Endodermal cell (in vitro differentiated cells): ENCODE measurements around the gene AGO1. TPM values are rescaled to one million over a fixed set of nuclear protein-coding genes. Genes with fewer than 3 reads are reported as not detected.
"Not testable (repeated sequence)": the region's sequence is repeated elsewhere in the genome, so short reads cannot be mapped to it uniquely, and the experiment has no call there.

Experiments used
- DNase-seq: peaks from one replicate; pipeline ENCODE4 v3.0.0-alpha.2; 2017
- H3K27ac ChIP-seq: 2 replicates; pipeline ENCODE4 v1.5.1; 2013; ENCODE audit warnings: mild to moderate bottlenecking, low read depth, low read length, moderate library complexity
- H3K27me3 ChIP-seq: 2 replicates; pipeline ENCODE4 v1.6.1; 2013; ENCODE audit warnings: mild to moderate bottlenecking, low read length, moderate library complexity; ENCODE audit not compliant: insufficient read depth, control insufficient read depth, poor library complexity, severe bottlenecking
- H3K36me3 ChIP-seq: 2 replicates; pipeline ENCODE4 v1.7.0; 2013; ENCODE audit warnings: mild to moderate bottlenecking, low read length, moderate library complexity; ENCODE audit not compliant: control insufficient read depth, insufficient read depth
- H3K4me1 ChIP-seq: one replicate; pipeline ENCODE4 v1.7.0; 2013; ENCODE audit warnings: low read length; ENCODE audit not compliant: control insufficient read depth, insufficient read depth
- H3K4me3 ChIP-seq: 2 replicates; pipeline ENCODE4 v1.5.1; 2013; ENCODE audit warnings: mild to moderate bottlenecking, low read length, moderate library complexity
- H3K9ac ChIP-seq: 2 replicates; pipeline ENCODE4 v1.6.1; 2013; ENCODE audit warnings: mild to moderate bottlenecking, low read length, moderate library complexity; ENCODE audit not compliant: poor library complexity, severe bottlenecking; ENCODE audit errors: extremely low read depth
- H3K9me3 ChIP-seq: 2 replicates; pipeline ENCODE4 v1.6.1; 2013; ENCODE audit warnings: mild to moderate bottlenecking, low read length, moderate library complexity; ENCODE audit not compliant: control insufficient read depth
- H3K27ac Mint-ChIP-seq: 2 replicates; pipeline ENCODE4 v1.8.0; 2020; ENCODE audit warnings: mixed read lengths
- H3K27me3 Mint-ChIP-seq: 2 replicates; pipeline ENCODE4 v1.8.0; 2021; ENCODE audit warnings: mild to moderate bottlenecking, mixed read lengths; ENCODE audit not compliant: insufficient read depth
- H3K36me3 Mint-ChIP-seq: 2 replicates; pipeline ENCODE4 v1.8.0; 2020; ENCODE audit warnings: low read depth, mixed read lengths
- H3K4me1 Mint-ChIP-seq: 2 replicates; pipeline ENCODE4 v1.8.0; 2020; ENCODE audit warnings: mixed read lengths
- H3K4me3 Mint-ChIP-seq: 2 replicates; pipeline ENCODE4 v1.8.0; 2020; ENCODE audit warnings: mild to moderate bottlenecking, moderate library complexity, mixed read lengths
- H3K9me3 Mint-ChIP-seq: 2 replicates; pipeline ENCODE4 v1.8.0; 2020; ENCODE audit warnings: mild to moderate bottlenecking, mixed read lengths
- WGBS, 2 experiments: methylation state at CpG; one replicate each; pipeline versions ENCODE4 v1.1.5 to v1.1.7; 2013; ENCODE audit warnings: missing lambda C conversion rate in 2 of 2, mixed read lengths in 1 of 2; ENCODE audit not compliant: insufficient coverage in 1 of 2, insufficient read length in 1 of 2; 5-methylcytosine and 5-hydroxymethylcytosine counted together
- total RNA-seq, 2 donors: library from RNA; stranded (reverse); fragmentation: NEBNext Ultra II Directional in 1 of 2; extraction: Animal tissue kit (Norgen Biotek cat#: 25700) in 1 of 2; gene quantifications; 2 replicates in 1 of 2; 3 replicates in 1 of 2; pipeline ENCODE4 v1.2.1, GENCODE V29; 2021
- TF ChIP-seq, protein P1 (sequence below): fragments of 200-600 bp; sonication (generic); conservative IDR thresholded peaks from 2 replicates; pipeline ENCODE4 v1.5.0; 2021; ENCODE audit warnings: antibody characterized with exemption, mild to moderate bottlenecking

AGO1 gene
- total RNA-seq, 2 donors from 2014 or later, result 54.5 to 65.7 TPM

DNA sequence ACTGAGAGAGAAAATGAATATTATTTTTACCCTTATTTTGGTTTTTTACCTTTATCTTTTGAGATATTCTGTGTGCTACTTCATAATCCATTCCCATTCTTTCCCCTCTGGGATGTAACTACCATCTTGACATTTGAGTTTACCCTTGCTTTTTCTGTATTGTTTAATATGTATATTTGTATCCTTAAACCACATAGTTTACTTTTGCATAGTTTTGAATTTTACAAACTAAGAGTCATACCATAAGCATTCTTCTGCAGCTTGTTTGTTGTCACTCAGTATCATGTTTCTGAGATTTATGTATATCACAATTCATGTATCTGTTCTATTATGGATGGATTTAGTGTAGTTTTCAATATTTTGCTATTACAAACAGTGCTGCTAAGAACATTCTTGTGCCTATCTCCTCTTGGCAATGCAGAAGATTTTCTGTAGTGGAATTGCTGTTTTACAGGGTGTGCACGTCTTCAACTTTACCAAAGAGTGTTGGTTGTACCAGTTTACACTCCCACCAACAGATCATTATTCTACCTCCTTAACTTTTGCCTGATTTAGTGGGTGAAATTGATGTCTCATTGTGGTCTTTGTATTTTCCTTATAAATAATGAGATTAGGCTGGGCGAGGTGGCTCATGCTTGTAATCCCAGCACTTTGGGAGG, 12.2 kb upstream of the AGO1 start:
- Histone ChIP-seq H3K4me1 (no peaks in the 10 kb centered on the region), H3K27me3 (no peaks in the 10 kb centered on the region), H3K36me3 (no peaks in the 10 kb centered on the region), H3K9me3 (no peaks in the 10 kb centered on the region), H3K4me3 (no peak overlapping the region), H3K9ac (no peak overlapping the region), H3K27ac (no peak overlapping the region)
- Mint-ChIP-seq H3K4me1 (no peaks in the 10 kb centered on the region), H3K27ac (no peak overlapping the region), H3K36me3 (no peaks in the 10 kb centered on the region), H3K4me3 (no peak overlapping the region), H3K9me3 (no peaks in the 10 kb centered on the region), H3K27me3 (no peaks in the 10 kb centered on the region)
- DNase-seq, result no peak
- 96% methylated on average over 2 of the region's 2 CpGs; no CpG with 5 or more reads in 1 of the 2 experiments for WGBS, 2 experiments
- TF ChIP-seq, protein P1, sequence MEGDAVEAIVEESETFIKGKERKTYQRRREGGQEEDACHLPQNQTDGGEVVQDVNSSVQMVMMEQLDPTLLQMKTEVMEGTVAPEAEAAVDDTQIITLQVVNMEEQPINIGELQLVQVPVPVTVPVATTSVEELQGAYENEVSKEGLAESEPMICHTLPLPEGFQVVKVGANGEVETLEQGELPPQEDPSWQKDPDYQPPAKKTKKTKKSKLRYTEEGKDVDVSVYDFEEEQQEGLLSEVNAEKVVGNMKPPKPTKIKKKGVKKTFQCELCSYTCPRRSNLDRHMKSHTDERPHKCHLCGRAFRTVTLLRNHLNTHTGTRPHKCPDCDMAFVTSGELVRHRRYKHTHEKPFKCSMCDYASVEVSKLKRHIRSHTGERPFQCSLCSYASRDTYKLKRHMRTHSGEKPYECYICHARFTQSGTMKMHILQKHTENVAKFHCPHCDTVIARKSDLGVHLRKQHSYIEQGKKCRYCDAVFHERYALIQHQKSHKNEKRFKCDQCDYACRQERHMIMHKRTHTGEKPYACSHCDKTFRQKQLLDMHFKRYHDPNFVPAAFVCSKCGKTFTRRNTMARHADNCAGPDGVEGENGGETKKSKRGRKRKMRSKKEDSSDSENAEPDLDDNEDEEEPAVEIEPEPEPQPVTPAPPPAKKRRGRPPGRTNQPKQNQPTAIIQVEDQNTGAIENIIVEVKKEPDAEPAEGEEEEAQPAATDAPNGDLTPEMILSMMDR, result no peak

- Histone ChIP-seq H3K4me3 (no peak overlapping the region), H3K27me3 (no peaks in the 10 kb centered on the region), H3K9ac (no peak overlapping the region), H3K4me1 (no peaks in the 10 kb centered on the region), H3K9me3 (no peaks in the 10 kb centered on the region), H3K36me3 (no peaks in the 10 kb centered on the region), H3K27ac (no peak overlapping the region)
- no peak for DNase-seq
- no peaks in the 10 kb centered on the region for H3K36me3 Mint-ChIP-seq
- no peak overlapping the region for H3K4me3 Mint-ChIP-seq
- 91 to 94% methylated on average over 2 to 4 of the region's 4 CpGs for WGBS, 2 experiments
- H3K27me3 Mint-ChIP-seq, result no peaks in the 10 kb centered on the region
- H3K9me3 Mint-ChIP-seq, result no peaks in the 10 kb centered on the region
- H3K27ac Mint-ChIP-seq, result no peak overlapping the region
- H3K4me1 Mint-ChIP-seq, result no peaks in the 10 kb centered on the region
- TF ChIP-seq, protein P1, result no peak
Measured at GRCh38 chr1:35873243-35873750, 9.7 kb upstream of the AGO1 start.

GRCh38 chr1:35874115-35874514, 8.9 kb upstream of the AGO1 start:
- not testable (repeated sequence) for H3K36me3 ChIP-seq
- 86 to 90% methylated on average over 3 to 4 of the region's 4 CpGs for WGBS, 2 experiments

More at GRCh38 chr1:35874115-35874514, 8.9 kb upstream of the AGO1 start:
- H3K9ac ChIP-seq, H3K27me3 Mint-ChIP-seq, H3K4me3 ChIP-seq, H3K27ac ChIP-seq, H3K9me3 ChIP-seq, H3K4me3 Mint-ChIP-seq, H3K4me1 Mint-ChIP-seq, H3K36me3 Mint-ChIP-seq, DNase-seq, H3K27me3 ChIP-seq, H3K27ac Mint-ChIP-seq, H3K4me1 ChIP-seq, H3K9me3 Mint-ChIP-seq: not testable (repeated sequence)
